B cell (primary cell): ENCODE measurements around the gene KIAA1586.

Experiments
- EZH2 ChIP-seq: IDR thresholded peaks from 2 replicates; pipeline ENCODE4 v1.6.1; 2012; ENCODE audit warnings: borderline replicate concordance, low read depth, mild to moderate bottlenecking, moderate library complexity, low read length; ENCODE audit not compliant: insufficient read depth, poor library complexity, severe bottlenecking
- TF ChIP-seq, protein P1 (sequence below): fragments of 200-600 bp; IDR thresholded peaks from one replicate; pipeline ENCODE4 v1.8.0; 2022; ENCODE audit warnings: antibody characterized with exemption, mild to moderate bottlenecking

DNA sequence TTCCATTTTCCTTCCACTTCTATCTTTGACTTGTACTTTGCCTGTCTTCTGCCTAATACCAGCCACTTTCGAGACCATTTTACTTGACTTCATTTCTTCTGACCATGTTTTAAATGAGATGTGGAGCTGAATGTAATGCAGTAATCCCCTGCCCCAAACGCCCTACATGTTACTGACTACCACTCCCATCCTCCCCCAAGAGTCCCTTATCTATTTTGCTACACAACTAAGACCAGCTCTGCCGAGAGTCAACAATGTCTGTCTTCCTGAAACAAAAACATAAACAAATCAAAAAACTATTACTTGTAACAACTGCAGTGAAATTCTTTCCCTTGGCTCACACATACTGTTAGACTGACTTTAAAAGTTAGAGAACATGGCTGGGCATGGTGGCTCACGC lies 27.1 kb upstream of the KIAA1586 start:
- TF ChIP-seq, protein P1, sequence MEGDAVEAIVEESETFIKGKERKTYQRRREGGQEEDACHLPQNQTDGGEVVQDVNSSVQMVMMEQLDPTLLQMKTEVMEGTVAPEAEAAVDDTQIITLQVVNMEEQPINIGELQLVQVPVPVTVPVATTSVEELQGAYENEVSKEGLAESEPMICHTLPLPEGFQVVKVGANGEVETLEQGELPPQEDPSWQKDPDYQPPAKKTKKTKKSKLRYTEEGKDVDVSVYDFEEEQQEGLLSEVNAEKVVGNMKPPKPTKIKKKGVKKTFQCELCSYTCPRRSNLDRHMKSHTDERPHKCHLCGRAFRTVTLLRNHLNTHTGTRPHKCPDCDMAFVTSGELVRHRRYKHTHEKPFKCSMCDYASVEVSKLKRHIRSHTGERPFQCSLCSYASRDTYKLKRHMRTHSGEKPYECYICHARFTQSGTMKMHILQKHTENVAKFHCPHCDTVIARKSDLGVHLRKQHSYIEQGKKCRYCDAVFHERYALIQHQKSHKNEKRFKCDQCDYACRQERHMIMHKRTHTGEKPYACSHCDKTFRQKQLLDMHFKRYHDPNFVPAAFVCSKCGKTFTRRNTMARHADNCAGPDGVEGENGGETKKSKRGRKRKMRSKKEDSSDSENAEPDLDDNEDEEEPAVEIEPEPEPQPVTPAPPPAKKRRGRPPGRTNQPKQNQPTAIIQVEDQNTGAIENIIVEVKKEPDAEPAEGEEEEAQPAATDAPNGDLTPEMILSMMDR = no peak
- TF ChIP-seq EZH2 = no peak
